Mucosa of descending colon (tissue), 3 donors: Measurements from ENCODE around the gene APC2. TPM values are rescaled to one million over a fixed set of nuclear protein-coding genes. Genes with fewer than 3 reads are reported as not detected.

ENCODE experiments used
- ATAC-seq: fragments of 200-7000 bp; cut with Tn5 transposase; one replicate; pipeline ENCODE4 v1.9.1; 2020; ENCODE audit warnings: mild to moderate bottlenecking, moderate library complexity
- DNase-seq, 3 donors: peaks; one replicate each; pipeline ENCODE4 v3.0.0-alpha.2; 2020
- H3K36me3 ChIP-seq: fragments of 200-600 bp; one replicate; pipeline ENCODE4 v1.8.0; 2021; ENCODE audit warnings: low read depth, mild to moderate bottlenecking
- H3K4me1 ChIP-seq: fragments of 200-600 bp; one replicate; pipeline ENCODE4 v1.8.0; 2021; ENCODE audit warnings: low read depth, mild to moderate bottlenecking
- H3K4me3 ChIP-seq: fragments of 200-600 bp; one replicate; pipeline ENCODE4 v1.8.0; 2021; ENCODE audit warnings: mild to moderate bottlenecking
- H3K9me3 ChIP-seq: fragments of 200-600 bp; one replicate; pipeline ENCODE4 v1.8.0; 2021; ENCODE audit warnings: mild to moderate bottlenecking
- CTCF ChIP-seq: fragments of 200-600 bp; IDR thresholded peaks from one replicate; pipeline ENCODE4 v1.8.0; 2022; ENCODE audit warnings: antibody characterized with exemption, mild to moderate bottlenecking
- intact Hi-C, 2 donors: fragments of 100-400 bp; cut with DNase I in 1 of 2; cut with micrococcal nuclease in 1 of 2; formaldehyde crosslinking; loops; one replicate each; pipeline versions ENCODE4 v1.11.0 to v1.11.1; 2022; cut with DNase I, micrococcal nuclease
- total RNA-seq, 3 donors: library from RNA; stranded (reverse); fragmentation: NEBNext Ultra II Directional in 2 of 3; extraction: Animal tissue kit (Norgen Biotek cat#: 25700) in 2 of 3; gene quantifications; one replicate each; pipeline versions ENCODE4 v1.2.1 to v1.2.4, GENCODE V29; 2021 to 2023
- donor health status: DM: no; HTN: no; CAD: no; lungs with moderate emphysema.
- donor health status: DM: no; HTN: no; CAD: no.
- donor health status: DM: no; HTN: yes; CAD: no.

The APC2 gene
- total RNA-seq, 3 donors from 2014 or later: 0.23 to 5.9 (median 0.24) TPM

GRCh38 chr19:1491114-1491848 lies 41.4 kb downstream of the APC2 start, which contains the start of gene REEP6:
Gene REEP6, plus strand, starts transcription at chr19:1491181. Its CDS starts 89 bp downstream, at chr19:1491270.
- ATAC-seq (no peak), DNase-seq (peak in 1 of 3 donors; percentile 26)
- intact Hi-C loops: no loop called here
- no peaks in the 10 kb centered on the region for H3K36me3 ChIP-seq
- no peaks in the 10 kb centered on the region for H3K9me3 ChIP-seq
- H3K4me3 ChIP-seq: peak within 1 kb of the TSS; percentile 19
- TF ChIP-seq CTCF: no peak
- peaks cover 10% of the 10 kb centered on the region for H3K4me1 ChIP-seq

GRCh38 chr19:1491849-1492170 lies 41.9 kb downstream of the APC2 start:
- DNase-seq (peak in 2 of 3 donors; percentile 36 to 45), ATAC-seq (no peak)
- TF ChIP-seq CTCF: no peak
- Histone ChIP-seq H3K4me3 (no peak overlapping the region), H3K4me1 (peaks cover 10% of the 10 kb centered on the region), H3K36me3 (no peaks in the 10 kb centered on the region), H3K9me3 (no peaks in the 10 kb centered on the region)
- intact Hi-C loops: no loop called here

GRCh38 chr19:1492474-1493006 lies 42.6 kb downstream of the APC2 start:
- Histone ChIP-seq H3K9me3 (no peaks in the 10 kb centered on the region), H3K4me3 (no peak overlapping the region), H3K36me3 (no peaks in the 10 kb centered on the region), H3K4me1 (peaks cover 10% of the 10 kb centered on the region)
- ATAC-seq (no peak), DNase-seq (peak in 2 of 3 donors; percentile 38 to 54)
- intact Hi-C loops: no loop called here
- TF ChIP-seq CTCF: no peak

GRCh38 chr19:1494115-1494815 lies 44.3 kb downstream of the APC2 start:
- DNase-seq (peak in 1 of 3 donors; percentile 49), ATAC-seq (no peak)
- intact Hi-C loops: no loop called here
- no peaks in the 10 kb centered on the region for H3K36me3 ChIP-seq
- no peak for TF ChIP-seq CTCF
- H3K4me1 ChIP-seq: peaks cover 10% of the 10 kb centered on the region
- H3K4me3 ChIP-seq: no peak overlapping the region
- no peaks in the 10 kb centered on the region for H3K9me3 ChIP-seq

GRCh38 chr19:1495051-1495798 lies 45.3 kb downstream of the APC2 start:
- intact Hi-C loops: no loop called here
- no peak for DNase-seq
- ATAC-seq: no peak
- no peaks in the 10 kb centered on the region for H3K36me3 ChIP-seq
- peaks cover 6% of the 10 kb centered on the region for H3K4me1 ChIP-seq
- H3K4me3 ChIP-seq: no peak overlapping the region
- no peak for TF ChIP-seq CTCF
- H3K9me3 ChIP-seq: no peaks in the 10 kb centered on the region
